ENCODE data around the gene NOL7.

Gene NOL7

GRCh38 chr6:13660273-13660672, 45.1 kb downstream of the NOL7 start:
- no peak for DNase-seq

GRCh38 chr6:13660893-13661292, 45.8 kb downstream of the NOL7 start:
- no peak for DNase-seq

GRCh38 chr6:13661647-13662046, 46.5 kb downstream of the NOL7 start:
- no peak for DNase-seq

DNA sequence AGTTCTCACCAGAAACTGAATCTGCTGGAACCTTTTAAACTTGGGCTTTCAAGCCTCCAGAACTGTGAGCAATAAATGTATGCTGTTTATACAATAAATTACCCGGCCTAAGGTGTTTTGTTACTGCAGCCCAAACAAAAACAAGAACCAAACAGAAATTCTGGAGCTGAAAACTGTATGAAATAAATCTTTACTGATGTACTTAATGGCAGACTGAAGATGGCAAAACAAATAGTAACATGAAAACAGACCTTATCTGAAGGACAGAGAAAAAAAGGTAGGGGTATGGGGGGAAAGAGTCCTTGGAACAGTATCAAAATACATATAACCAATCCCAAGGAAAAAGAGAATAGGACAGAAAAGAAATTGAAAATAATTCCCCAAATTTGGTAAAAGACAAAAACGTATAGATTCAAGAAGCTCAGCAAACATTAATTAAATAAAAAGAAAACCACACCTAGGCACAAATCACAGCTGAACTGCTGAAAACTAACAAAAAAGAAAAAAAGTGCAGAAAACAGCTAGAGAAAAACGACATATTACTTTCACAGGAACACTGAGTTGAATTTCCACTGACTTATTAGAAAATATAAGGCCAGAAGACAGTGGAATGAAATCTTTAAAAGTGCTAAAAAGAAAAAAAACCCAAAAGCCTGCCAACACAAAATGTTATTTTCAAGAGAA, 47.7 kb downstream of the NOL7 start:
- no peak for DNase-seq

DNA sequence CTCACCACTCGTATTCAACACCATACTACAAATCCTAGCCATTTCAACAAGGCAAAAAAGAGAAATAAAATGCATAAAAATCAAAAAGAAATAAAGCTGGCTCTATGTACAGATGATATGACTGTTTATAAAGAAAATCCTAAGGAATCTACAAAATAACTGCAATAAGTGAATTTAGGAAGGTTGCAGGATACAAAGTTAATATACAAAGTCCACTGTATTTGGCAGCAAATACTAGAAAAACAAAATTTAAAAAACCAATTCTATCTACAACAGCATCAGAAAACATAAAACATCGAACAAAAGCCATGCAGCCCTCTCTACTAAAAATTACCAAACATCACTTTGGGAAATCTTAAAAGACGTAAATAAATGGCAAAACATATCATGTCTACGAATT, 48.9 kb downstream of the NOL7 start:
- DNase-seq, result no peak

DNA sequence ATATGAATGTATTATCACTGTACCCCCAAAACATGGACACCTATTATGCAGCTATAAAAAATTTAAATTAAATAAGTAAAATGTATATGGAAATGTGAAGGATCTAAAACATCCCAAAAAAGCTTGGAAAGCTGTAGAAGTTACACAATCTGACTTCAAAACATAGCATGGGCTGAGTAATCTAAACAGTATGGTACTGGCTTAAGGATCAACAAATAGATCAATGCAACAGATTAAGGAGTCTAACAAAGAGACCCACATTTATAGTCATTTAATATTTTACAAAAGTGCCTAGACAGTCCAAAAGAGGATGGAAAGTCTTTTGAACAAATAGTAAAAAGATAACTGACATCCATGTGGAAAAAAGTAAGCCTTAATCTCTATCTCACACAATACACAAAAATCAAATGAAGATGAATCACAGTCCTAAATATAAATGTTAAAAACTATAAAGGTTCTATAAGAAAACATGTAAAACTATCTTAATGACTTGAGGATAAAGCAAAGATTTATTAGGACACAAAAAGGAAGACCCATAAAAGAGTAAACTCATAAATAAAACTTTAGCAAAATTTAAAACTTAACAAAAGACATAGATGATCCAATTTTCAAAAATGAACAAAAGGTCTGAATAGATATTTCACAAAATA, 49.7 kb downstream of the NOL7 start:
- DNase-seq, result no peak

DNA sequence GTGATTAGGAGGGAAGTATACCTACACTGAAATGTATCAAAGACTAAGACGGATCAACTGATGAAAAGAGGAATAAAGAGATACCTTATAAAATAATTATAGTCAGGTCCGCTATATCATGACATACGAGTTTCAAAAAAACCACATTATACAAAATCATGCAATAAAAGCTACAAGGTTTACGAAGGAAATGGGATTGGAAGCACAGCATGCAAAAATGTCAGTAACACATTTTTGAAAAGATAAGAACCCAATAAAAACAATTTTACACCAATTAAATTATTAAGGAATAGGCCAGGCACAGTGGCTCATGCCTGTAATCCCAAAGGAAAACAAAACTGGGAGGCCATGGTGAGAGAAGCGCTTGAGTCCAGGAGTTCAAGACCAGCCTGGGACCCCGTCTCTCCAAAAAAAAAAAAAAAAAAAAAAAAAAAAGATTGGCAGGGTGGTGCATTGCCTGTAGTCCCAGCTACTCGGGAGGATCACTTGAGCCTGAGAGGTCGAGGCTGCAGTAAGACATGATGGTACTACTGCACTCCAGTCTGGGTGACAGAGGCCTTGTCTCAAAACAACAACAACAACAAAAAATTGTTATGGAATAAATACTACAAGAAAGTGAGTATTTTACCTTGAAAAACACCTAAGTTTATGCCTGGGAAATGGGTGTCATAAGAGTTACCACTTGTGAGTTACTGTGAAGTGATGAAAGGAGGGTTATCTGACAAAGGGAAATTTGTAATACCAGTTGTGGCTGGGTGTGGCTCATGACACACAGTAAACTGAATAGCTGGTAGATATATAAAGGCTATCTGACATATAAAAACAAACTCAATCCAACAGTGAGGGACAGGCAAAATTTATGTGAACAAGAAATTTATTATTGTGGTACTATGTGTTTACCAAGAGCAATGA, 51.3 kb downstream of the NOL7 start:
- DNase-seq, result no peak

- DNase-seq, result no peak
Measured at GRCh38 chr6:13667655-13668054, 52.5 kb downstream of the NOL7 start.

DNA sequence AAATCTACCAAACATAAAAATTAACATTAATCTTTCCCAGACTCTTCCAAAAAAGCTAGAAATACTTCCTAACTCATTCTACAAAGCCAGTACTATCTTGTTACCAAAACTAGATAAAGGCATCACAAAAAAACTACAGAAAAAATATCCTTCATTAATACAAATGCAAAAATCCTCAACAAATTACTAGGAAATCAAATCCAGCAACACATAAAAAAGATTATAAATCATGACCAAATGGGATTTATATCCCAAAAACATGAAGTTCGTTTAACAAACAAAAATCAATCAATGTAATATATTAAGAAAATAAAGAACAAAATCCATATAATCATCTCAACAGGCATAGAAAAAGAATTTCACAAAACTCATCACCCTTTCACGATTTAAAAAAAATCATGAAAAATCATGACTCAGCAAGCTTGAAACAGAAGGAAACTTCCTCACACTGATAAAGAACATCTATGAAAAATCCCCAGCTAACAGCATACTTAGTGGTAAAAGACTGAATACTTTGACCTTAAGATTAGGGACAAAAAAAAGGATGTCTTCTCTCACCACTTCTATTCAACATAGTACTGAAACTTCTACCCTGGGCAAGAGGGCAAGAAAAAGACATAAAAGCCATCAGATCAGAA, 53.3 kb downstream of the NOL7 start:
- DNase-seq, result no peak

DNA sequence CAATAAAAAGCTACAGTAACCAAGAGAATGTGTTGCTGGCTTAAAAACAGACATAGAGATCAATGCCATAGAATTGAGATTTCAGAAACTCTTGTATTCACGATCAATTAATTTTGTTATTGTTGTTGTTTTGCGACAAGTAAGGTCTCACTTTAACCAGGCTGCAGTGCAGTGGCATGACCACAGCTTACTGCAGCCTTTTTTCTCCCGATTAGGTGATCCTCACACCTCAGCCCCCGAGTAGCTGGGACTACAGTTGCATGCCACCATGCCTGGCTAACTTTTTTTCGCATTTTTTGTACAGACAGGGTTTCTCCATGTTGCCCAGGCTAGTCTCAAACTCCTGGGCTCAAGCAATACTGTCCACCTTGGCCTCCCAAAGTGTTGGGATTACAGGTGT, 54.3 kb downstream of the NOL7 start:
- no peak for DNase-seq
